ENCODE results near the gene PRDM15. TPM values are rescaled to one million over a fixed set of nuclear protein-coding genes. Genes with fewer than 3 reads are reported as not detected.

The PRDM15 gene
- total RNA-seq, 2 donors from 2014 or later, result 6.7 to 18.1 TPM

- H3K36me3 ChIP-seq, result no peaks in the 10 kb centered on the region
Observed at GRCh38 chr21:41808094-41808493, 71.0 kb downstream of the PRDM15 start.

GRCh38 chr21:41806773-41807172 is 72.4 kb downstream of the PRDM15 start:
- no peak overlapping the region for H3K4me3 ChIP-seq
- TF ChIP-seq POLR2A (IDR thresholded peaks at IDR 0.05), result no peak
- no peak for TF ChIP-seq CTCF (IDR thresholded peaks at IDR 0.05)
- TF ChIP-seq POLR2AphosphoS5 (IDR thresholded peaks at IDR 0.05), result no peak
- DNase-seq (ENCODE audit: low spot score), result no peak
- H3K36me3 ChIP-seq, result no peaks in the 10 kb centered on the region
- no peaks in the 10 kb centered on the region for H3K9me3 ChIP-seq
- H3K27ac ChIP-seq, result no peak overlapping the region
- H3K27me3 ChIP-seq (replicated peaks; ENCODE audit: insufficient read depth), result no peaks in the 10 kb centered on the region
- no peaks in the 10 kb centered on the region for H3K4me1 ChIP-seq (replicated peaks)
- intact Hi-C loops (cut with DNase I), result no loop called here
- WGBS, result over 99% methylated on average over 4 of the region's 4 CpGs

More at GRCh38 chr21:41808094-41808493, 71.0 kb downstream of the PRDM15 start:
- intact Hi-C loops (cut with DNase I), result no loop called here
- no peak for TF ChIP-seq POLR2A (IDR thresholded peaks at IDR 0.05)
- TF ChIP-seq CTCF (IDR thresholded peaks at IDR 0.05), result no peak
- TF ChIP-seq POLR2AphosphoS5 (IDR thresholded peaks at IDR 0.05), result no peak
- H3K9me3 ChIP-seq, result no peaks in the 10 kb centered on the region
- WGBS, result 96% methylated on average over 18 of the region's 18 CpGs
- H3K4me1 ChIP-seq (replicated peaks), result no peaks in the 10 kb centered on the region
- no peaks in the 10 kb centered on the region for H3K27me3 ChIP-seq (replicated peaks; ENCODE audit: insufficient read depth)
- no peak overlapping the region for H3K4me3 ChIP-seq
- no peak for DNase-seq (ENCODE audit: low spot score)
- H3K27ac ChIP-seq, result no peak overlapping the region

- intact Hi-C loops (cut with DNase I), result no loop called here
- TF ChIP-seq POLR2A (IDR thresholded peaks at IDR 0.05) (no peak), CTCF (IDR thresholded peaks at IDR 0.05) (no peak), POLR2AphosphoS5 (IDR thresholded peaks at IDR 0.05) (no peak)
- no peak for DNase-seq (ENCODE audit: low spot score)
- 86% methylated on average over 4 of the region's 4 CpGs for WGBS
- H3K36me3 ChIP-seq, result no peaks in the 10 kb centered on the region
- H3K9me3 ChIP-seq, result no peaks in the 10 kb centered on the region
- H3K27me3 ChIP-seq (replicated peaks; ENCODE audit: insufficient read depth), result no peaks in the 10 kb centered on the region
- H3K4me1 ChIP-seq (replicated peaks), result no peaks in the 10 kb centered on the region
- H3K4me3 ChIP-seq, result no peak overlapping the region
- H3K27ac ChIP-seq, result no peak overlapping the region
Observed at GRCh38 chr21:41805643-41806042, 73.5 kb downstream of the PRDM15 start.

GRCh38 chr21:41805038-41805437 is 74.1 kb downstream of the PRDM15 start:
- 87% methylated on average over 10 of the region's 10 CpGs for WGBS
- Histone ChIP-seq H3K36me3 (no peaks in the 10 kb centered on the region), H3K27ac (no peak overlapping the region), H3K4me3 (no peak overlapping the region), H3K4me1 (replicated peaks) (no peaks in the 10 kb centered on the region), H3K9me3 (no peaks in the 10 kb centered on the region), H3K27me3 (replicated peaks; ENCODE audit: insufficient read depth) (no peaks in the 10 kb centered on the region)
- intact Hi-C loops (cut with DNase I), result no loop called here
- no peak for DNase-seq (ENCODE audit: low spot score)
- TF ChIP-seq CTCF (IDR thresholded peaks at IDR 0.05) (no peak), POLR2A (IDR thresholded peaks at IDR 0.05) (no peak), POLR2AphosphoS5 (IDR thresholded peaks at IDR 0.05) (no peak)

- no peaks in the 10 kb centered on the region for H3K9me3 ChIP-seq
- intact Hi-C loops (cut with DNase I), result no loop called here
- H3K4me1 ChIP-seq (replicated peaks), result no peaks in the 10 kb centered on the region
- H3K27me3 ChIP-seq (replicated peaks; ENCODE audit: insufficient read depth), result no peaks in the 10 kb centered on the region
- no peak for TF ChIP-seq POLR2AphosphoS5 (IDR thresholded peaks at IDR 0.05)
- no peak for TF ChIP-seq CTCF (IDR thresholded peaks at IDR 0.05)
- TF ChIP-seq POLR2A (IDR thresholded peaks at IDR 0.05), result no peak
- no peak for DNase-seq (ENCODE audit: low spot score)
- WGBS, result 96% methylated on average over 10 of the region's 10 CpGs
- no peak overlapping the region for H3K27ac ChIP-seq
- no peak overlapping the region for H3K4me3 ChIP-seq
- no peaks in the 10 kb centered on the region for H3K36me3 ChIP-seq
Observed at GRCh38 chr21:41804381-41804780, 74.8 kb downstream of the PRDM15 start.

Data from prostate gland (tissue), 2 donors.